Activated CD4-positive, alpha-beta T cell treated with anti-CD3 and anti-CD28 coated beads, Interleukin-2, amount 10 ng/mL, durations not matched to agents 24 days and 14 days (primary cell): ENCODE results near the gene C2CD4C. TPM values are rescaled to one million over a fixed set of nuclear protein-coding genes. Genes with fewer than 3 reads are reported as not detected.
"Not testable (repeated sequence)": the region's sequence is repeated elsewhere in the genome, so short reads cannot be mapped to it uniquely, and the experiment has no call there.

ENCODE experiments used
- DNase-seq: peaks from one replicate; pipeline ENCODE4 v3.0.0; 2022
- H3K27ac Mint-ChIP-seq: one replicate; pipeline ENCODE4 v1.8.0; 2022; ENCODE audit warnings: mild to moderate bottlenecking, mixed read lengths
- H3K27me3 Mint-ChIP-seq: one replicate; pipeline ENCODE4 v1.8.0; 2022; ENCODE audit warnings: mixed read lengths
- H3K36me3 Mint-ChIP-seq: one replicate; pipeline ENCODE4 v1.8.0; 2022; ENCODE audit warnings: low read depth, mild to moderate bottlenecking, mixed read lengths
- H3K4me1 Mint-ChIP-seq: one replicate; pipeline ENCODE4 v1.8.0; 2021; ENCODE audit warnings: mixed read lengths
- H3K4me3 Mint-ChIP-seq: one replicate; pipeline ENCODE4 v1.8.0; 2022; ENCODE audit warnings: mild to moderate bottlenecking, moderate library complexity, mixed read lengths
- H3K9me3 Mint-ChIP-seq: one replicate; pipeline ENCODE4 v1.8.0; 2021; ENCODE audit warnings: mixed read lengths
- intact Hi-C: fragments of 100-400 bp; cut with micrococcal nuclease; formaldehyde crosslinking; loops from one replicate; pipeline ENCODE4 v1.15.1; 2023
- total RNA-seq: library from RNA; stranded (reverse); gene quantifications from 2 replicates; pipeline ENCODE4 v1.2.3, GENCODE V29; 2022

The C2CD4C gene
- total RNA-seq, 1 donor from 2014 or later = 0.07 TPM

DNA sequence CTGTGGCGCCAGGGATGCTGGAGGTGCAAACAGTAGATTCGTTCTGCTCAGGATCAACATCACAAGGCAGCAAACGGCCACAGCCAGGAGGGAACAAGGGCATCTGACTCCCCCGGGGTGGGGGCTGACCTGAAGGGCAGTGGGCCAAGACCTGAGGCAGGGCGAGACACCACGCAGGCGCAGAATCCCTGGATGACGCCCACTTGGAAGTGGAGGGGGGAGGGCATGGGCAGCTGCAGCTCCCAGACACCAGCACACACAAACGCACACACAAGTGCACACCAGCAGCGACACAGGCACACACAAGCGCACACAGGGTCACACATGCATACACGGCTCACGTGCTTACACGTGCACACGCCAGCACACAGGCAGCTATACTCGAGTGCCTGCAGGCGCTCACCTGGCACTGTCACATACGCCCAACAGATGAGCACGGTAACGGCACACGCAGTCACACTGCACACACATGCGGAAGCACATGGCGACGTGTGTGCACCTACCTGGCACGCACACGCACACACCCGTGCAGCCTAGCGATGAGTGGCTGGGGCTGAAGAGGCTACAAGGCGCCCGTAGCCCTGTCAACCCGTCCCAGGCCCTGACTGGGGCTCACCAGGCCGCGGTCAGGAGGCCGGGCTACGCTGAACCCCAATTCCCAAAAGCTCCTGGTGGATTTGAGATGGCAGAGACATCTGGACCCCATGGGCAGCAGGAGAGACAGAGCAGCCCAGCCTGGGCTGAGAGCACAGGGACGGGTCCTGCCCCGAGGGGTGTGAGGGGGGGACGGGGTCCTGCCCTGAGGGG is 5.5 kb downstream of the C2CD4C start:
- no peak overlapping the region for H3K27ac Mint-ChIP-seq
- H3K9me3 Mint-ChIP-seq = no peaks in the 10 kb centered on the region
- no peak overlapping the region for H3K4me3 Mint-ChIP-seq
- DNase-seq = no peak
- intact Hi-C loops = no loop called here
- H3K27me3 Mint-ChIP-seq = no peaks in the 10 kb centered on the region
- no peaks in the 10 kb centered on the region for H3K4me1 Mint-ChIP-seq
- no peaks in the 10 kb centered on the region for H3K36me3 Mint-ChIP-seq

DNA sequence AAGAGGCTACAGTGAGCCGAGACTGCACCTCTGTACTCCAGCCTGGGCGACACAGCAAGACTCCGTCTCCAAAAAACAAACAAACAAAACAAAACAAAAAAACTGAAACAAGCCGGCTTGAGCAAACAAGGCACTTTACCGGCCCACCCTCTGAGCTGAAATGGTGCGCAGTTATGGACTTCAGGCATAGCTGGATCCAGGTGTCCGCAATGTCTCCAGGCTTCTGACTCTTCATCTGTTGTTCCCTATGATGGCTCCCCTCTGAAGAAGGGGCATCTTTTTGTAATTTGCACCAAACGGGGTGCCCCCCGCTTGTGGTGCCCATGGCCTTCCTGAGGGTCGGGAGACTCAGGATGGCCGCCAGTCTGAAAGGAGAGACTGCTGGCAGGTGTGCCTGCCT is 6.2 kb downstream of the C2CD4C start:
- H3K4me1 Mint-ChIP-seq = no peaks in the 10 kb centered on the region

GRCh38 chr19:401866-402511 is 7.0 kb downstream of the C2CD4C start:
- Mint-ChIP-seq H3K4me3 (no peak overlapping the region), H3K9me3 (peaks cover 5% of the 10 kb centered on the region), H3K4me1 (no peaks in the 10 kb centered on the region), H3K27me3 (no peaks in the 10 kb centered on the region), H3K36me3 (no peaks in the 10 kb centered on the region), H3K27ac (no peak overlapping the region)
- DNase-seq = no peak
- intact Hi-C loops = no loop called here

More for the DNA sequence above, 6.2 kb downstream of the C2CD4C start:
- Mint-ChIP-seq H3K9me3 (peaks cover under 1% of the 10 kb centered on the region), H3K4me3 (no peak overlapping the region), H3K36me3 (no peaks in the 10 kb centered on the region), H3K27ac (no peak overlapping the region), H3K27me3 (no peaks in the 10 kb centered on the region)
- DNase-seq = no peak
- intact Hi-C loops = no loop called here

GRCh38 chr19:400976-401865 is 7.7 kb downstream of the C2CD4C start:
- Mint-ChIP-seq H3K36me3 (no peaks in the 10 kb centered on the region), H3K4me3 (no peak overlapping the region), H3K4me1 (no peaks in the 10 kb centered on the region), H3K27ac (no peak overlapping the region), H3K9me3 (peaks cover 7% of the 10 kb centered on the region), H3K27me3 (no peaks in the 10 kb centered on the region)
- intact Hi-C loops = no loop called here
- DNase-seq = no peak

DNA sequence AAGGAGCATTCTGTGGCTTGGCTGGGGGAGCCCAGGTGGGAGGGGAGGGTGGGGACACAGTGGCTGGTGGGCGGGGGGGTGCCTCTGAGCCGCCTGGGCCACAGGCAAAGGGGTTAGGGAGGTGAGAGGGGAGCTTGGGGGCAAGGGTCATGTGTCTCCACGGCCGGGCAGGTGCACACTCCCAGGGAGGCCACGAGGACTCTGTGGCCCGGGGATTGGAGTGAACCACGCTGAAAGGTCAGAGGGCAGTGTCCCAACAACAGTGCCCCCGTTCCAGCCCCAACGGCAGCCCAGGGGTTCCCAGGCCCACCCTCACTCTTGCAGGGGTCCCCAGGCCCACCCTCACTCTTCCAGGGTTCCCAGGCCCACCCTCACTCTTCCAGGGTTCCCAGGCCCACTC is 9.6 kb downstream of the C2CD4C start:
- no peaks in the 10 kb centered on the region for H3K4me1 Mint-ChIP-seq
- peaks cover 14% of the 10 kb centered on the region for H3K9me3 Mint-ChIP-seq
- H3K27me3 Mint-ChIP-seq = no peaks in the 10 kb centered on the region
- intact Hi-C loops = no loop called here
- H3K36me3 Mint-ChIP-seq = peaks cover 6% of the 10 kb centered on the region
- H3K4me3 Mint-ChIP-seq = no peak overlapping the region
- H3K27ac Mint-ChIP-seq = no peak overlapping the region
- no peak for DNase-seq

GRCh38 chr19:398719-399118 is 10.2 kb downstream of the C2CD4C start:
- Mint-ChIP-seq H3K27ac (no peak overlapping the region), H3K36me3 (peaks cover 7% of the 10 kb centered on the region), H3K27me3 (no peaks in the 10 kb centered on the region), H3K9me3 (peaks cover 14% of the 10 kb centered on the region), H3K4me1 (no peaks in the 10 kb centered on the region), H3K4me3 (no peak overlapping the region)
- intact Hi-C loops = no loop called here
- no peak for DNase-seq

GRCh38 chr19:397941-398706 is 10.8 kb downstream of the C2CD4C start:
- intact Hi-C loops = no loop called here
- Mint-ChIP-seq H3K36me3 (peaks cover 10% of the 10 kb centered on the region), H3K27ac (no peak overlapping the region), H3K4me3 (no peak overlapping the region), H3K27me3 (no peaks in the 10 kb centered on the region), H3K9me3 (peaks cover 18% of the 10 kb centered on the region), H3K4me1 (no peaks in the 10 kb centered on the region)
- DNase-seq = no peak

DNA sequence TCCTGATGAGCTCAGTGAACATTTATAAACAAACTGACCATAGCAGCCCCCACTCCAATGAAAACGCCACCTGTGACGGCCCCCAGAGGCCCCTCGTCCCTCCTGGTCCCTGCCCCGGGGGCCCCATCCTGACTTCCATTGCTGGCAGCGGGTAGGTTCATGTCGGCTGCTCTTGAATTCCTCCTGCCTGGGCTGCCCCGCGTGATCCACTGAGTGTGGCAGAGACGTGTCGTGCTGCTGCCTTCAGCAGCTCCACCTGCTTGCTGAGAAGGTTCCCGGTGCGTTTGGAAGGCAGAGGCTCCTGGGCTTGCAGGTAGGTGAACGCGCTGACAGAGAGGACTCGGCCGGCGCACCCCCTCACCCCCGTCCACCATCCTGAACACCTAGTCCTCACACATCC is 11.6 kb downstream of the C2CD4C start:
- Mint-ChIP-seq H3K9me3 (peaks cover 23% of the 10 kb centered on the region), H3K4me3 (no peak overlapping the region), H3K36me3 (peaks cover 13% of the 10 kb centered on the region), H3K27me3 (no peaks in the 10 kb centered on the region), H3K27ac (no peak overlapping the region), H3K4me1 (no peaks in the 10 kb centered on the region)
- intact Hi-C loops = no loop called here
- no peak for DNase-seq

DNA sequence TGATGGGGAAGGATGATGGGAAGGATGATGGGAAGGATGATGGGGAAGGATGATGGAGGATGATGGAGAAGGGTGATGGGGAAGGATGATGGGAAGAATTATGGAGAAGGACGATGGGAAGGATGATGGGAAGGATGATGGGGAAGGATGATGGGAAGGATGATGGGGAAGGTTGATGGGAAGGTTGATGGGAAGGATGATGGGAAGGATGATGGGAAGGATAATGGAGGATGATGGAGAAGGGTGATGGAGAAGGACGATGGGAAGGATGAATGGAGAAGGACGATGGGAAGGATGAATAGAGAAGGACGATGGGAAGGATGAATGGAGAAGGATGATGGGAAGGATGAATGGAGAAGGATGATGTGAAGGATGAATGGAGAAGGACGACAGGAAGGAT is 13.5 kb downstream of the C2CD4C start:
- intact Hi-C loops = no loop called here
- H3K36me3 Mint-ChIP-seq = peaks cover 13% of the 10 kb centered on the region
- peaks cover 3% of the 10 kb centered on the region for H3K4me1 Mint-ChIP-seq
- peak overlapping the region; percentile 38 for H3K27ac Mint-ChIP-seq
- DNase-seq = no peak
- H3K27me3 Mint-ChIP-seq = no peaks in the 10 kb centered on the region
- peaks cover 23% of the 10 kb centered on the region for H3K9me3 Mint-ChIP-seq
- H3K4me3 Mint-ChIP-seq = no peak overlapping the region

GRCh38 chr19:394857-395256 is 14.1 kb downstream of the C2CD4C start:
- H3K27me3 Mint-ChIP-seq, H3K4me3 Mint-ChIP-seq, intact Hi-C loops, H3K27ac Mint-ChIP-seq, DNase-seq, H3K4me1 Mint-ChIP-seq: not testable (repeated sequence)
- peaks cover 23% of the 10 kb centered on the region for H3K9me3 Mint-ChIP-seq
- H3K36me3 Mint-ChIP-seq = peaks cover 13% of the 10 kb centered on the region

- H3K4me3 Mint-ChIP-seq = peak overlapping the region; percentile 20
- H3K27me3 Mint-ChIP-seq = not testable (repeated sequence)
Measured at GRCh38 chr19:393560-393959, 15.4 kb downstream of the C2CD4C start.

DNA sequence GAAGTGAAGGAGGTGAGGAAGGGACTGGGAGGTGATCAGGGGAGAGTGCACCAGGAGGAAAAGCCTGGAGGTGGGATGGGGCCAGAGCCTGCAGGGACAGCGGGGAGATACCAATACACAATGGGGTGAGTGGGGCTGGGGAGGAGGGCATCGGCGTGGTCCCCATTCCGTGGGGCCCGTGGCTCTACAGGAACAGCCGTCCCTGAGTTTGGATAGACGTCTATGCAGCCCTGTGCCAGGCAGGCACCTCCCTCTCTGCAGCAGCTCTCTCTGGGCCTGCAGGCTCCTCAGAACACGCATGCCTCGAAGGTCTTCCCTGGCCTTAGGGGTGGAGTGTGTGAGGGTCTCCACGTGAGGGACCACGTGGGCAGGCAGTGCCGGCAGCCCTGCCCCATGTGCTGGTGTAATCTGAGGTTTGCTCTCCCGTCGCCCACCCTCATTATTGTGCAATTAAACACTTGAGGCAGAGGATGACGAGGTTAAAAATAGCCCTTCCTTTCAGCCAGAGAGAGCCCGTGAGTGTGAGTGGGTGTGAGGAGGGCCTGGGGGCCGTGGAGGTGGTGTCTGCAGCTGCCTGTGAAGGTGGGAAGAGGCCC is 16.5 kb downstream of the C2CD4C start:
- DNase-seq = no peak
- Mint-ChIP-seq H3K27me3 (peaks cover 4% of the 10 kb centered on the region), H3K4me1 (peaks cover 3% of the 10 kb centered on the region), H3K27ac (no peak overlapping the region), H3K4me3 (no peak overlapping the region), H3K36me3 (peaks cover 13% of the 10 kb centered on the region), H3K9me3 (peaks cover 20% of the 10 kb centered on the region)
- intact Hi-C loops = no loop called here

More at GRCh38 chr19:393560-393959, 15.4 kb downstream of the C2CD4C start:
- DNase-seq, H3K4me1 Mint-ChIP-seq, intact Hi-C loops: not testable (repeated sequence)
- Mint-ChIP-seq H3K27ac (peak overlapping the region; percentile 76), H3K36me3 (peaks cover 13% of the 10 kb centered on the region), H3K9me3 (peaks cover 23% of the 10 kb centered on the region)
